Liver (tissue), 3 donors: Measurements from ENCODE around the gene BRD1.

ENCODE experiments used
- CTCF ChIP-seq: fragments of 150-350 bp; IDR thresholded peaks from 2 replicates; pipeline ENCODE4 v1.5.1; 2017; ENCODE audit warnings: improper control_type of control experiment, low read depth, low read length; ENCODE audit not compliant: missing input control
- EGR1 ChIP-seq, 2 donors: IDR thresholded peaks; 2 replicates each; pipeline ENCODE4 v1.6.1; 2016 to 2018; ENCODE audit warnings: antibody characterized with exemption in 2 of 2, low read depth in 2 of 2
- GABPA ChIP-seq, 2 donors: IDR thresholded peaks in 1 of 2; conservative IDR thresholded peaks in 1 of 2; 2 replicates each; pipeline ENCODE4 v1.6.1; 2016; ENCODE audit warnings: antibody characterized with exemption in 2 of 2, mild to moderate bottlenecking in 1 of 2, moderate library complexity in 1 of 2
- HNF4A ChIP-seq, 2 donors: conservative IDR thresholded peaks; 2 replicates each; pipeline ENCODE4 v1.6.1; 2016; ENCODE audit warnings: antibody characterized with exemption in 2 of 2, mild to moderate bottlenecking in 2 of 2
- HNF4G ChIP-seq: IDR thresholded peaks from 2 replicates; pipeline ENCODE4 v1.6.1; 2016; ENCODE audit warnings: antibody characterized with exemption
- JUND ChIP-seq, 2 donors: IDR thresholded peaks; 2 replicates each; pipeline ENCODE4 v1.6.1; 2016; ENCODE audit warnings: antibody characterized with exemption in 2 of 2
- MAX ChIP-seq: IDR thresholded peaks from 2 replicates; pipeline ENCODE4 v1.6.1; 2016; ENCODE audit warnings: antibody characterized with exemption
- RAD21 ChIP-seq, 2 donors: IDR thresholded peaks; 2 replicates each; pipeline ENCODE4 v1.6.1; 2016; ENCODE audit warnings: antibody characterized with exemption in 2 of 2, mild to moderate bottlenecking in 2 of 2
- RXRA ChIP-seq, 2 donors: IDR thresholded peaks; 2 replicates each; pipeline ENCODE4 v1.6.1; 2017 to 2018; ENCODE audit warnings: antibody characterized with exemption in 2 of 2, mild to moderate bottlenecking in 1 of 2
- SP1 ChIP-seq: IDR thresholded peaks from 2 replicates; pipeline ENCODE4 v1.6.1; 2018; ENCODE audit warnings: antibody characterized with exemption, mild to moderate bottlenecking
- YY1 ChIP-seq: IDR thresholded peaks from 2 replicates; pipeline ENCODE4 v1.6.1; 2016; ENCODE audit warnings: antibody characterized with exemption, mild to moderate bottlenecking
- TF ChIP-seq, protein P1 (sequence below): IDR thresholded peaks from 2 replicates; pipeline ENCODE4 v1.6.1; 2016; ENCODE audit warnings: antibody characterized with exemption, mild to moderate bottlenecking
- TF ChIP-seq, protein P2 (sequence below): IDR thresholded peaks from 2 replicates; pipeline ENCODE4 v1.6.1; 2016; ENCODE audit warnings: antibody characterized with exemption
- donor health status: healthy.
- donor health status: healthy.

DNA sequence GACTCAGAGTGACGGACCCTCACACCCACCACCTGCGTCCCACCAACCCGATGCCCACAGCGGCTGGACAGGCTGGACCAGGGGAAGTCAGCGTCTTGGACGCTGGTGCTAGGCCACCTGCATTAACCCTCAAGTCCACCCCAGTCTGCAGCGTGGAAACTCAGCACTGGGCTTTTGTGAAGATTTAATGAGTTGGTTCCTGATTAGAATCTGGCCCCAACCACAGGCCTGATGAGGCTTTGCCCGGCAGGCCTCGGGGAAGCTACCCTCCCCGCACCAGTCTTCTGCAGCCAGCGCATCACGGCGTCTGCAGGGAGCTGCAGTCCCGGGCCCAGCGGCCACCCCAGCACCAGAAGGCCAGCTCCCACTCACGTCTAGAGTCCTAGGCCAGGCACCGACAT, 101.0 kb downstream of the BRD1 start:
- TF ChIP-seq JUND (IDR thresholded peaks at IDR 0.05) (no peak), CTCF (no peak), GABPA (IDR thresholded peaks at IDR 0.05 in 1 of 2, conservative IDR thresholded peaks at IDR 0.05 in 1 of 2) (no peak), YY1 (no peak), SP1 (no peak), RAD21 (IDR thresholded peaks at IDR 0.05) (no peak), EGR1 (IDR thresholded peaks at IDR 0.05; ENCODE audit: low read depth in 2 of 2) (no peak), RXRA (IDR thresholded peaks at IDR 0.05) (no peak), MAX (no peak), HNF4A (conservative IDR thresholded peaks at IDR 0.05) (no peak), HNF4G (no peak)
- TF ChIP-seq, protein P1, sequence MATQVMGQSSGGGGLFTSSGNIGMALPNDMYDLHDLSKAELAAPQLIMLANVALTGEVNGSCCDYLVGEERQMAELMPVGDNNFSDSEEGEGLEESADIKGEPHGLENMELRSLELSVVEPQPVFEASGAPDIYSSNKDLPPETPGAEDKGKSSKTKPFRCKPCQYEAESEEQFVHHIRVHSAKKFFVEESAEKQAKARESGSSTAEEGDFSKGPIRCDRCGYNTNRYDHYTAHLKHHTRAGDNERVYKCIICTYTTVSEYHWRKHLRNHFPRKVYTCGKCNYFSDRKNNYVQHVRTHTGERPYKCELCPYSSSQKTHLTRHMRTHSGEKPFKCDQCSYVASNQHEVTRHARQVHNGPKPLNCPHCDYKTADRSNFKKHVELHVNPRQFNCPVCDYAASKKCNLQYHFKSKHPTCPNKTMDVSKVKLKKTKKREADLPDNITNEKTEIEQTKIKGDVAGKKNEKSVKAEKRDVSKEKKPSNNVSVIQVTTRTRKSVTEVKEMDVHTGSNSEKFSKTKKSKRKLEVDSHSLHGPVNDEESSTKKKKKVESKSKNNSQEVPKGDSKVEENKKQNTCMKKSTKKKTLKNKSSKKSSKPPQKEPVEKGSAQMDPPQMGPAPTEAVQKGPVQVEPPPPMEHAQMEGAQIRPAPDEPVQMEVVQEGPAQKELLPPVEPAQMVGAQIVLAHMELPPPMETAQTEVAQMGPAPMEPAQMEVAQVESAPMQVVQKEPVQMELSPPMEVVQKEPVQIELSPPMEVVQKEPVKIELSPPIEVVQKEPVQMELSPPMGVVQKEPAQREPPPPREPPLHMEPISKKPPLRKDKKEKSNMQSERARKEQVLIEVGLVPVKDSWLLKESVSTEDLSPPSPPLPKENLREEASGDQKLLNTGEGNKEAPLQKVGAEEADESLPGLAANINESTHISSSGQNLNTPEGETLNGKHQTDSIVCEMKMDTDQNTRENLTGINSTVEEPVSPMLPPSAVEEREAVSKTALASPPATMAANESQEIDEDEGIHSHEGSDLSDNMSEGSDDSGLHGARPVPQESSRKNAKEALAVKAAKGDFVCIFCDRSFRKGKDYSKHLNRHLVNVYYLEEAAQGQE, result no peak
- TF ChIP-seq, protein P2, sequence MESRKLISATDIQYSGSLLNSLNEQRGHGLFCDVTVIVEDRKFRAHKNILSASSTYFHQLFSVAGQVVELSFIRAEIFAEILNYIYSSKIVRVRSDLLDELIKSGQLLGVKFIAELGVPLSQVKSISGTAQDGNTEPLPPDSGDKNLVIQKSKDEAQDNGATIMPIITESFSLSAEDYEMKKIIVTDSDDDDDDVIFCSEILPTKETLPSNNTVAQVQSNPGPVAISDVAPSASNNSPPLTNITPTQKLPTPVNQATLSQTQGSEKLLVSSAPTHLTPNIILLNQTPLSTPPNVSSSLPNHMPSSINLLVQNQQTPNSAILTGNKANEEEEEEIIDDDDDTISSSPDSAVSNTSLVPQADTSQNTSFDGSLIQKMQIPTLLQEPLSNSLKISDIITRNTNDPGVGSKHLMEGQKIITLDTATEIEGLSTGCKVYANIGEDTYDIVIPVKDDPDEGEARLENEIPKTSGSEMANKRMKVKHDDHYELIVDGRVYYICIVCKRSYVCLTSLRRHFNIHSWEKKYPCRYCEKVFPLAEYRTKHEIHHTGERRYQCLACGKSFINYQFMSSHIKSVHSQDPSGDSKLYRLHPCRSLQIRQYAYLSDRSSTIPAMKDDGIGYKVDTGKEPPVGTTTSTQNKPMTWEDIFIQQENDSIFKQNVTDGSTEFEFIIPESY, result no peak
